ENCODE measurements around the gene CPEB4.

CPEB4 gene

DNA sequence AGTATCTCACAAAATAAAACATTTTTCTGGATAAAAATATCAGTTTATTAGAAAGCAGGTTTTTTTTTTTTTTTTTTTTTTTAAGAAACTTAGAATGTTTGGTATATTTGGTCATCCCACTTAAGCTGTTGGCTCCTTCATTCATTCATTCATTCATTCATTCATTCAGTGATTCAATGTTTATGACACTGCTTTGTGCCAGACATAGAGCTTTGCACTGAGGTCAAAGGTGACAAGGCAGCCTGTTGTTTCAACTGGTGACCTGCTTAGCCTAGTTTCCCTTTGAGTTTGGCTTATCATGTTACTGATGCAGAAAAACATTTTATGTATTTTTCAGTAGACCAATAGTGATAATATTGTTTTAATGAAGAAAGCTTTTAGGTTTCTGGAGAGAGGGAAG is 23.5 kb downstream of the CPEB4 start:
- Mint-ChIP-seq H3K4me3 (no peak overlapping the region), H3K36me3 (peaks cover 4% of the 10 kb centered on the region), H3K27ac (no peak overlapping the region)

DNA sequence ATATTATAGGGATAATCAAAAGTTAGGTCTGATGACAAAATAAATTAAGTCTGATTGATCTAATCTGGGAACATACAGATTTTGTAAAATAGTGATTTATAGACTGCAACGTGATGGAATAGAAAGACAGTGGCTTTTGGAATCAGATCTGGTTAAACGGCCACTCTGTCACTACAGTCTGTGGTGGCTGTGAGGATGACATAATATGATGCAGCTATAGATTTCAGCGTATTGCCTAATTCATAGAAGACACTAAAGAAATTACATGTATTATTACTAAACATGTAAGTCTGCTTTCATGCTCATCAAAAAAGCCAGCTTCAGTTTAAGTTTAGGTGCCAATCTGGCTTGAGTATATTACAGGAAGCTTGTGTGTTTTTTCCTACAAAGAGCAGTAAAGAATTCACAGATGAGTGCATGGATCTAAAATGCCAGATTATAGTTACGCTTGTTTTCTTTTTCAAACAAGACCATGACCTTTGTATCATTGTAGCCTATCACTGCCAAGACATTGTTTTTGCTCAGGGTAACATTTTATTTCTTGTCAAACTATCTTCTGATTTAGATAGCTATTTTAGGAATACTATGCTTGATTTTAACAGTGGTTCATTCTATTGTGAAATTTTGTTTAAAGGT is 25.7 kb downstream of the CPEB4 start:
- H3K9me3 Mint-ChIP-seq: no peaks in the 10 kb centered on the region
- H3K4me1 Mint-ChIP-seq: peaks cover 10% of the 10 kb centered on the region
- H3K4me3 Mint-ChIP-seq: no peak overlapping the region
- no peak overlapping the region for H3K27ac Mint-ChIP-seq
- no peaks in the 10 kb centered on the region for H3K27me3 Mint-ChIP-seq
- peaks cover 4% of the 10 kb centered on the region for H3K36me3 Mint-ChIP-seq

More for the DNA sequence above, 23.5 kb downstream of the CPEB4 start:
- Mint-ChIP-seq H3K9me3 (no peaks in the 10 kb centered on the region), H3K4me1 (peaks cover 16% of the 10 kb centered on the region), H3K27me3 (no peaks in the 10 kb centered on the region)

DNA sequence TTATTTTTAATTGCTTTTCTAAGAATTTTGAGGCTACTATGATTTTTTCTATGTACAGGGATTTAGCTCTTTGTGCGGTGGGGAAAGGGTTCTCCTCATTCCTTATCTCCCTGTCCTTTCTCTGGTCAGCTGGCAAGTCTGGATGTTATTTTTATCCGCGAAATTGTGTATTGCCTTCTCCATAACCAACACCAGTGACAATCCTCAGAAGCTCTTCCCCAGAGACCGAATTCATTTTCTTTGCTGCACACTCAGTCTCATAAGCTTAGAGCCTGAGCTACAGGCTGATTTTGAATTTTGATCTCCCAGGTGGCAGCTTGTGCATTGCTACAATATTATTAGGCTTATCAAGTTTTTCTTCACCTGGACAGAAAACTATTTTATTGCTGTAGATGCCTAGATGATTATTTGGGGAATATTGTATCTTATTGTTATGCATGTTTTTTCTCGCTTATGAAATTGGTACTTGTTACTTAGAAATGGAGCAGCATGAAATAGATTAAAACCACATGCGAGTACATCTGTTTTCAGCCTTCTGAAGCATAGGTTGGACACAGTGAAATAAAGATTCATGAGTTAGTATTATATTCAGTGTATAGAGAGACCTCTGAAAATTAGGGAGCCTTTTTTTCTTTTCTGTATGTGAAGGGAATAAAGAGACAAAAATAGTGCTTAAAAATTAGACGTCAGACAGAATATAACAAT is 27.3 kb downstream of the CPEB4 start:
- H3K27me3 Mint-ChIP-seq: no peaks in the 10 kb centered on the region
- no peak overlapping the region for H3K4me3 Mint-ChIP-seq
- H3K4me1 Mint-ChIP-seq: peaks cover 4% of the 10 kb centered on the region
- peaks cover 2% of the 10 kb centered on the region for H3K36me3 Mint-ChIP-seq
- no peaks in the 10 kb centered on the region for H3K9me3 Mint-ChIP-seq
- no peak overlapping the region for H3K27ac Mint-ChIP-seq

DNA sequence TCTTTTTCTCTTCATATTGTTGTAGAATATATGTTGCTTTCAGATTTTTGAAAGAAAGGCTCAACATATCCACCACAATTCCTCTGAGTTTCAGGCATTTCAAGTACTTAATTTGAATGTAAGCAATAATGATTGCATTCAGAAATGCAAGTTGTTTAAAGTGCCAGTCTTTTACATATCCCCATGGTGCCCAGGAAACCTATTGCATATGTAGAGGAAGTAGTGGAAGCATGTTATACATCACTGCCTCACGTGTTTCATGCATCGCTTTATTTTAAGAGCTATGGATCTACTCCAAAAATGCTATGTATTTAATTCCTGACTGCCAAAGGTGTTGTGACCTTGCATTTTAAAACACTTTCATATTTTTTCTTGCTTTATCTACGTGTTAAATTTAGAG is 28.1 kb downstream of the CPEB4 start:
- Mint-ChIP-seq H3K4me3 (no peak overlapping the region), H3K36me3 (peaks cover 2% of the 10 kb centered on the region), H3K9me3 (no peaks in the 10 kb centered on the region), H3K4me1 (peaks cover 4% of the 10 kb centered on the region), H3K27ac (peak overlapping the region; percentile 30), H3K27me3 (no peaks in the 10 kb centered on the region)

GRCh38 chr5:173917788-173918786 is 29.9 kb downstream of the CPEB4 start:
- no peak overlapping the region for H3K27ac Mint-ChIP-seq
- H3K4me3 Mint-ChIP-seq: no peak overlapping the region
- H3K27me3 Mint-ChIP-seq: no peaks in the 10 kb centered on the region
- H3K9me3 Mint-ChIP-seq: no peaks in the 10 kb centered on the region
- H3K36me3 Mint-ChIP-seq: no peaks in the 10 kb centered on the region
- H3K4me1 Mint-ChIP-seq: peaks cover 11% of the 10 kb centered on the region

DNA sequence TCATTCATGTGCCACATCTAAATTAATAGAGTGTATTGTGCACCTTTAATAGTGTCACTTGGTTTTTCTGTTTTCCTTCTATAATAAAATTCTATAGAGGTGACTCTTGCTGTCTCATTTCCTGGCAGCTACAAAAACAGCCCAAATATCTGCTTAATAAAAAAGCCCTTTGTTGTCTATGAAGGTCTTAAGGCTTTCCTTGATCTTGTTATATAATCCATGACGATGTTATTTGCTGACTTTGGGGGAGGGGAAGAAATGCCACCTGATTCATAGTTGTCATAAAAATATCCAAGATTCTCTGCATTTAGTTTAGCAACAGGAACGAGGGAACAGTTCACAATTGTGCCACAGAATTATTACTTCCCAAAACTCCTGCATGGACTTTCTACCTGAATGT is 31.3 kb downstream of the CPEB4 start:
- H3K27ac Mint-ChIP-seq: no peak overlapping the region
- peaks cover 22% of the 10 kb centered on the region for H3K4me1 Mint-ChIP-seq

GRCh38 chr5:173920024-173920753 is 32.0 kb downstream of the CPEB4 start:
- Mint-ChIP-seq H3K27me3 (no peaks in the 10 kb centered on the region), H3K36me3 (peaks cover 2% of the 10 kb centered on the region), H3K4me1 (peaks cover 29% of the 10 kb centered on the region), H3K9me3 (no peaks in the 10 kb centered on the region), H3K4me3 (no peak overlapping the region), H3K27ac (no peak overlapping the region)

More for the DNA sequence above, 31.3 kb downstream of the CPEB4 start:
- H3K4me3 Mint-ChIP-seq: no peak overlapping the region
- H3K36me3 Mint-ChIP-seq: peaks cover 2% of the 10 kb centered on the region
- no peaks in the 10 kb centered on the region for H3K9me3 Mint-ChIP-seq
- no peaks in the 10 kb centered on the region for H3K27me3 Mint-ChIP-seq

DNA sequence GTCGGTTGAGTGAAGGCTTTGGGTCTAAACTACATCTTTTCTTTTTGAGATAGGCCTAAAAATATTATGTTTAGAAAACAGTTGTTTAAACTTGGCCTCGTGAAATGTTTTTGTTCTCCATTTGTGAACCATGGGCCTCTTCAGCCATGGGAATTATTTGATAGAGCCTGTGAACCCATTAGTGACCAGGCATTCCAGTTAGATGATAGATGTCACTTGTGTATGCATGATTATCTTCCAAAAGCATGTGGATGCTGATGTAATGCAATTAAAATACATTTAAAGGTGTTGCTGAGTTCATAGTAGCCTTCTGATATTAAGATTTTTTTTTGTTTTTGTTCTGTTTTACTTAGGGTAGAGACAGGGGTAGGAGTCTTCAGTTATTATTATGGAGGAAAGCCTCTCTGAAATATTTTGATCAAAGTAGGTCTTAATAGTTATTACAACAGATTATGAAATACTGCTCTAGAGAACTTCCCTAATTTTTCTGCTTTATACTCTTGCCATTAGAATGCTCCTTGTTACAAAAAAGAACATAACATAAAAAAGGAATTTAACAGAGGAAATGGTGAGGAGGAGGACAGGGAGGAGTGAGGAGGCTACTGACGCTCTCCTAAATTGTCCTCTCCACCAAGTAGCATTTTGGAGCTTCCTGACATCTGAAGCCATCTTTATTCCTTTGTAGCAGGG is 32.9 kb downstream of the CPEB4 start:
- peaks cover 31% of the 10 kb centered on the region for H3K4me1 Mint-ChIP-seq
- H3K36me3 Mint-ChIP-seq: peaks cover 2% of the 10 kb centered on the region
- no peaks in the 10 kb centered on the region for H3K27me3 Mint-ChIP-seq
- H3K9me3 Mint-ChIP-seq: no peaks in the 10 kb centered on the region
- peak overlapping the region; percentile 88 for H3K27ac Mint-ChIP-seq
- no peak overlapping the region for H3K4me3 Mint-ChIP-seq

DNA sequence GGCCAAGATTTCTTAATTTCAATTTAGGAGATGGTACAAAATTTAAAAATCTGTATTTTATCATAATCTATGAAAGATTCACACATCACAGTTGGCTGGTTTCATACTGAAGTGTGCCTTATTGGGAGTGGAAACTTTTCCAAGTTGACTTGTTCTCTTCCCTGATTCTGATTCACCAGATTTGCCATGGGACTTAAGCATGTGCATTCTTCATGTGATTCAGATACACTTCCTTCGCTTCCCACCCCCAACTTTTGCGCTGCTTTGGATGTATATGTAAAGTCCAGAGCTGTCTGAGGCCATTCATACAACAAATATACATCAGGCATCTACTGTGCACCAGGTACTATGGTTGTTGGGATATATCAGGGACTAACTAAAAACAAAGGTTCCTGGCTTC is 34.4 kb downstream of the CPEB4 start:
- Mint-ChIP-seq H3K27ac (no peak overlapping the region), H3K4me1 (peaks cover 30% of the 10 kb centered on the region), H3K36me3 (peaks cover 2% of the 10 kb centered on the region), H3K9me3 (no peaks in the 10 kb centered on the region), H3K27me3 (no peaks in the 10 kb centered on the region), H3K4me3 (no peak overlapping the region)

- Mint-ChIP-seq H3K9me3 (no peaks in the 10 kb centered on the region), H3K4me1 (peaks cover 31% of the 10 kb centered on the region), H3K27me3 (no peaks in the 10 kb centered on the region), H3K27ac (peak overlapping the region; percentile 20), H3K36me3 (peaks cover 5% of the 10 kb centered on the region), H3K4me3 (no peak overlapping the region)
Observed at GRCh38 chr5:173923218-173924095, 35.3 kb downstream of the CPEB4 start.

DNA sequence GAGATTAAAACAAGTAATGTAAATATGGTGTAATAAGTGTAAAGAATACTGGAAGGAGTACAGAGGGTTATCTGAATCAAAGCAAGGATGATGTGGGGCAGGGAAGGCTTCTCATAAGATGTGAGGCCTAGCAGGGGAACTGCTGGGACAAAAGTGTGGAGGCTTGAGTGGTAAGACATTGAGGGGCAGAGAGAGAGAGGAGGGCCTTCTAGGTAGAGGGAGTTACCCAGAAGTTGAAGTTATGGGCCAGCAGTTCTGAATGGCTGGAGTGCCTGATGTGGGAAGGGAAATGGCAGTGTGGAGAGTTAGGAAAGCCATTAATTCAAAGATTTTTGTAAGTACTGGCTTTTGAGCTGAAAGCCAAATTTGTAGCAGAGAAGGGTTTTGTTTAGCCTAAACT is 36.8 kb downstream of the CPEB4 start:
- H3K4me1 Mint-ChIP-seq: peaks cover 34% of the 10 kb centered on the region
- no peak overlapping the region for H3K27ac Mint-ChIP-seq
- no peaks in the 10 kb centered on the region for H3K9me3 Mint-ChIP-seq
- H3K4me3 Mint-ChIP-seq: no peak overlapping the region
- H3K27me3 Mint-ChIP-seq: no peaks in the 10 kb centered on the region
- peaks cover 5% of the 10 kb centered on the region for H3K36me3 Mint-ChIP-seq

DNA sequence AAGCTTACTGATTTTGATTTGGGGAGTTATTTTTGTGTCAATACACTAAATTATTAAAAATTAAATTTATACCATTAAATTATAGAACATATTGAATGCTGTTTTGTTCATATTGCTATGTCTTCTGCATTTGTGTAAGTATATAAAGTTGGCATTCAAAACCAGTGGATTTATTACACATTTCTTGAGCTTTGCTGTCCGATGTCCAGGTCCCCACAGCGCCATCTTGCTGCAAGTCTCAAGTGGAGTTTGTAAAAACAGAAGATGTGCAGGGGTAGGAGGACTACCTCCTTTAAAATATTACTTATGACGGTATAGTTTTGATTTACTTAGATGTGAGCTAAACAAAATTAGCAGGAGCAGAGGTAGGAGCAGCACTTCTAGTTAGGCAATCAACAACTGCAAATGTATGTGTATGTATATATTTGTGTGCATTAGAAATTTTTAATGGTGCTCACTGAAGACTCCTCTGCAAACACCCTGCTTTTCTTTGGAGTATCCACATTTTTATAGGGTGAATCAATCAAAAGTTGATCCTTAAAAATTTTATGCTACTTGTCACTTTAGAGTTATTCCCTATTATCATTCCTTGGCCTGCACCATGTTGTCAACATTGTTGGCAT is 37.4 kb downstream of the CPEB4 start:
- Mint-ChIP-seq H3K27ac (no peak overlapping the region), H3K4me1 (peaks cover 34% of the 10 kb centered on the region), H3K4me3 (no peak overlapping the region), H3K9me3 (no peaks in the 10 kb centered on the region), H3K36me3 (peaks cover 5% of the 10 kb centered on the region), H3K27me3 (no peaks in the 10 kb centered on the region)

- peaks cover 34% of the 10 kb centered on the region for H3K4me1 Mint-ChIP-seq
- H3K27ac Mint-ChIP-seq: no peak overlapping the region
- H3K27me3 Mint-ChIP-seq: no peaks in the 10 kb centered on the region
- H3K9me3 Mint-ChIP-seq: no peaks in the 10 kb centered on the region
- H3K4me3 Mint-ChIP-seq: no peak overlapping the region
- peaks cover 5% of the 10 kb centered on the region for H3K36me3 Mint-ChIP-seq
Observed at GRCh38 chr5:173926359-173926758, 38.2 kb downstream of the CPEB4 start.

All from activated naive CD4-positive, alpha-beta T cell treated with anti-CD3 and anti-CD28 coated beads, Interleukin-2, amount 50 U/mL, for 24 hours (primary cell).